Smooth muscle cell of bladder (primary cell): ENCODE results near the gene NLRP2B. TPM values are rescaled to one million over a fixed set of nuclear protein-coding genes. Genes with fewer than 3 reads are reported as not detected.

ENCODE experiments used
- total RNA-seq: library from RNA; depleted of rRNA; stranded (reverse); fragments of >200 nt; gene quantifications from 2 replicates; pipeline ENCODE4 v1.2.3, GENCODE V29; 2014

NLRP2B gene
- total RNA-seq, result under 0.01 TPM in 2 replicates

DNA sequence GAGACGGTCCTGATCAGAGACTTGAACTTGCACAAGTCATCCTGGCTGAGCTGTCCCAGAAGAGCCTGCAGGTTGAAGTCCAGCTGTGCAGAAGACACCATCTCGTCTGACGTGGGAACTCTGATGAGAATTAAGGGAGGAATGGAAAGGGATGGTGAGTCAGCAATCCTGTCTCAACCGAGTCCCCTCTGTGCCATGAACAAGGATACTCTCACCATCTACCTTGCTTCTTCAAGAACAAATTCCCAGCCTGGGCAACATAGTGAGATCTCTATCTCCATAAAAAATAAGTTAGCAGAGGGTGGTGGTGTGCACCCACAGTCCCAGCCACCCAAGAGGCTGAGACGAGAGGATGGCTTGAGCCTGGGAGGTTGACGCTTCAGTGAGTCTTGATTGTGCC, at the start of gene NLRP2B:
TSS of gene NLRP2B (minus strand) at position 101 of the 400 bp plus-strand sequence.

Other genes with a start within 250 kb of the NLRP2B start
- 4.7 and 5.5 TPM in 2 replicates for gene ZXDB, start 88.2 kb downstream of the NLRP2B start, total RNA-seq
- 4.0 and 5.1 TPM in 2 replicates for gene ZXDA, start 230.2 kb upstream of the NLRP2B start, total RNA-seq